T-helper 17 cell (primary cell): Measurements from ENCODE around the gene NOP53. TPM values are rescaled to one million over a fixed set of nuclear protein-coding genes. Genes with fewer than 3 reads are reported as not detected.
A peak's percentile ranks its signal among the peaks of the same experiment; 100 is the strongest.

Experiments used
- ATAC-seq: fragments of 150-1000 bp; cut with Tn5 transposase; 2 replicates; pipeline ENCODE4 v1.10.0; 2021; ENCODE audit warnings: mild to moderate bottlenecking, moderate library complexity
- DNase-seq, 3 donors: peaks; one replicate each; pipeline versions ENCODE4 v3.0.0 to v3.0.0-alpha.2; 2020 to 2021
- H3K9me3 ChIP-seq: one replicate; pipeline ENCODE4 v1.7.0; 2013; ENCODE audit warnings: low read length, mild to moderate bottlenecking; ENCODE audit not compliant: control insufficient read depth, poor library complexity, severe bottlenecking
- H3K27ac Mint-ChIP-seq: one replicate; pipeline ENCODE4 v1.8.0; 2022; ENCODE audit warnings: mild to moderate bottlenecking, moderate library complexity, mixed read lengths
- H3K27me3 Mint-ChIP-seq: one replicate; pipeline ENCODE4 v1.8.0; 2022; ENCODE audit warnings: mixed read lengths
- H3K36me3 Mint-ChIP-seq: one replicate; pipeline ENCODE4 v1.8.0; 2022; ENCODE audit warnings: low read depth, mixed read lengths
- H3K4me1 Mint-ChIP-seq: one replicate; pipeline ENCODE4 v1.8.0; 2022; ENCODE audit warnings: mild to moderate bottlenecking, mixed read lengths
- H3K4me3 Mint-ChIP-seq: one replicate; pipeline ENCODE4 v1.8.0; 2022; ENCODE audit warnings: mild to moderate bottlenecking, moderate library complexity, mixed read lengths
- total RNA-seq, 4 donors: library from RNA in 2 of 4; stranded (reverse) in 2 of 4; gene quantifications; one replicate each; pipeline ENCODE4 v1.2.3 and lab custom pipeline; 2022 to 2026

The NOP53 gene
- total RNA-seq, 2 donors from 2014 or later = 742 to 873 TPM

DNA sequence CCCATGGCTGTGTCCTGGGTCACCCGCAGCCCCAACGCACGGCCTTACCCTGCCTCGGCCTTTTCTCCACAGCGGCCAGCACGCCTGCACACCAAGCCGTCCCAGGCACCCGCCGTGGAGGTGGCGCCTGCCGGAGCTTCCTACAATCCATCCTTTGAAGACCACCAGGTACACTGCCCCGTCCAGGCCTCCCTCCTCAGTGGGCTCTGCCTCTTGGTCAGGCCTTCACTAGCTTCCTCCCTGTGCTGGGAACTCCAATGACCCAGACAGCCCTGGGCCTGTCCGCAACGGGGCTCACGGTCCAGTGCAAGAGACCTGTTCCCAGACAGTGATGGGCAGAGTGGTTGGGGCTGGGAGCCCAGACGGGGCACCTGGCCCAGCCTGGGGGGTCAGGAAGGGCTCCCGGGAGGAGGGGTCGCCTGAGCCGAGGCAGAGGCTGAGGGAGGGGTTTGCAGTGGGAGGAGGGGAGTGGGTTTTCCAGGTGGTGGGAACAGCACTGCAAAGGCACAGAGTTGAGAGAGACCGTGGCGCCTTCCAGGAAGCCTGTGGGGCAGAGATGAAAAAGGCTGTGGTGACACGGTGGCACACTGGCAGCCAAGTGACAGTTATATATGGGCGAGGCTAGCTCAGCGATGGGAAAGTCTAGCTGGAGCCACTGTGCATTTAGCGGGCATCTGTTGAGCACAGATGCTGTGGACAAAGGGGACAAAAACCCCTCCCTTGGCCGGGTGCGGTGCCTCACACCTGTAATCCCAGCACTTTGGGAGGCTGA, 7.3 kb downstream of the NOP53 start:
- DNase-seq = no peak
- H3K36me3 Mint-ChIP-seq = peaks cover 9% of the 10 kb centered on the region
- peak overlapping the region; percentile 89 for H3K27ac Mint-ChIP-seq
- no peaks in the 10 kb centered on the region for H3K27me3 Mint-ChIP-seq
- ATAC-seq = no peak
- H3K9me3 ChIP-seq = no peaks in the 10 kb centered on the region
- peaks cover 19% of the 10 kb centered on the region for H3K4me1 Mint-ChIP-seq
- no peak overlapping the region for H3K4me3 Mint-ChIP-seq

DNA sequence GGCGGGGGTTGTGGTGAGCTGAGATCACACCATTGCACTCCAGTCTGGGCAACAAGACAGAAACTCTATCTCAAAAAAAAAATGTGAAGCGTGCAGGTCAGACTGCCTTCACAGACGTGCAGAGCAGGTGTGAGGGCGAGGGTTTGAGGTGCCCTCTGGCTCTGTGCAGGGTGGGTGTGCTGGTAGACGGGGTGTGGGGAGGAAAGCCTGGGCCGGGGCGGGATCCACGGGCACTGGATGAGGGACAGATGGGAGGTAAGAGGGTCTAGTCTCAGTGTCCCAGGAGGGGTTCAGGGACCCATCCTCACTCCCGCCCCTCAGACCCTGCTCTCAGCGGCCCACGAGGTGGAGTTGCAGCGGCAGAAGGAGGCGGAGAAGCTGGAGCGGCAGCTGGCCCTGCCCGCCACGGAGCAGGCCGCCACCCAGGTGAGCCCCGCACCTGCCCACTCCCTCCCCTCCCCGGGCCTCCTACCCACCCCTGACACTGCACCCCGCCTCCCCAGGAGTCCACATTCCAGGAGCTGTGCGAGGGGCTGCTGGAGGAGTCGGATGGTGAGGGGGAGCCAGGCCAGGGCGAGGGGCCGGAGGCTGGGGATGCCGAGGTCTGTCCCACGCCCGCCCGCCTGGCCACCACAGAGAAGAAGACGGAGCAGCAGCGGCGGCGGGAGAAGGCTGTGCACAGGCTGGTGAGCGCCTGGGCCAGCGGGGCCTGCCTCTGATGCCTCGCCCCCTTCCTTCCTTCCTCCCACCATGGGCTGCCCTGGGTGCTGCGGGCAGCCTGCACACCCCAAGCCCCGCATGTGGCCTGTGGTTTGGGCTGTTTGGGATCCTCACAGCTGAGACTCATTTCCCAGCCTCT, 9.1 kb downstream of the NOP53 start:
- DNase-seq (no peak), ATAC-seq (peak; percentile 12)
- Mint-ChIP-seq H3K27ac (peak overlapping the region; percentile 89), H3K4me3 (no peak overlapping the region), H3K4me1 (peaks cover 10% of the 10 kb centered on the region), H3K36me3 (peaks cover 11% of the 10 kb centered on the region), H3K27me3 (no peaks in the 10 kb centered on the region)
- no peaks in the 10 kb centered on the region for H3K9me3 ChIP-seq

DNA sequence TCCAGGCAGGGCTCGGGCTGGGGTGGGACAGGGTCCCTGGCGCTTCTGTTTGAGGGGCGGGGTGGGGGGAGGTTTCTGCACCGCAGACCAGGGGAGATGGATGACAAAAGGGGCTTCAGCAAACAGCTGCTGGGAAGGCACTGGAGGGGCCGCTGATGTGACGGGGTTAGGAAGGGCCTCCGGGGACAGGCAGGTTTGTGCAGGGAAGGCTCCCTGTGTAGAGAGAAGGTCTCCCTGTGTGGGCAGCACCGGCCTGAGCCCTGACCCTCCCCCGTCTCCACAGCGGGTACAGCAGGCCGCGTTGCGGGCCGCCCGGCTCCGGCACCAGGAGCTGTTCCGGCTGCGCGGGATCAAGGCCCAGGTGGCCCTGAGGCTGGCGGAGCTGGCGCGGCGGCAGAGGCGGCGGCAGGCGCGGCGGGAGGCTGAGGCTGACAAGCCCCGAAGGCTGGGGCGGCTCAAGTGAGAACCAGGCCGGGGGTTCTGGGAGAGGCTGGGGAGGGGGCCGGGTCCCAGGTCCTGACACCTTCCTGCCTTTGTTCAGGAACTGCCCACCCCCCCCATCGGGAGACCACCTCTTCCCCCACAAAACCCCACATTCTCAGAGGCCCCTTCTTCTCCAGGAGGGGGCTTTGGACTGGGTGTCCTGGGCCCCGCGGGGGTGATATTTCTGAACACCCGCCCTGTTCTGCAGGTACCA, 9.9 kb downstream of the NOP53 start:
- H3K27me3 Mint-ChIP-seq = no peaks in the 10 kb centered on the region
- H3K9me3 ChIP-seq = no peaks in the 10 kb centered on the region
- DNase-seq (no peak), ATAC-seq (no peak)
- H3K4me3 Mint-ChIP-seq = no peak overlapping the region
- H3K36me3 Mint-ChIP-seq = peaks cover 11% of the 10 kb centered on the region
- no peak overlapping the region for H3K27ac Mint-ChIP-seq
- H3K4me1 Mint-ChIP-seq = peaks cover 10% of the 10 kb centered on the region

DNA sequence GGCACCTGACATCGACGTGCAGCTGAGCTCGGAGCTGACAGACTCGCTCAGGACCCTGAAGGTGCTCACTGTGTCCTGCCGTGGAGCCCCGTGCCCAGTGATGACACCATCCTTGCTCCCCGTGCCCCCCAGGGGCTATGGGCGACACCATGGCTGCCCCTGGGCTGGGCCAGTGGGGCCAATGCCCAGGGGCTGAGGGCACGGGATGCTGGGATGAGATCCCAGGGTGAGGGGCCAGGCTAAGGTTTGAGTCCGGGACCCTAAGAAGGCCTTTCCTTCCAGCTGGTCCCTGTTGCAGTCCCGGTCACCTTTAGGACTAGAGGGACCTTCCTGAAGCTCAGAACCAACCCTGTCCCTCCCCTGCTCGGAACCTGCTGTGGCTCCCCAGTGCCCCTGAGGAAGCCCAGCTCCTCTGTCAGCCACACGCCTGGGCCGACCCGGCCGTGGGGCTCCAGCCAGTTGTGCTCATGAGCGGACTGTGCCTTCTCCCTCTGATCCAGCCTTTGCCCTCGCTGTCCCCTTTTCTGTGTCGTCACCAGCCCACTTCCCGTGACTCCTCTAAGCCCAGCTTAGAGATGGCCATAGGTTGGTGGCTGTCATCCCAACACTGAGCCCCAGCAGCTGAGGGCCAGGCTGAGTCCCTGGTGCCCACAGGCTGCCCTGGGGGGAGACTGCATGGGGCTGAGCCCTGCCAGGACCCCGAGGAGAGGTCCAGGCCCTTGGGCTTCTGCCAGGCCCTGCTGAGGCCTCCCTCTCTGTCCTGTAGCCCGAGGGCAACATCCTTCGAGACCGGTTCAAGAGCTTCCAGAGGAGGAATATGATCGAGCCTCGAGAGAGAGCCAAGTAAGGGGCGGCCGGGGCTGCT, 10.6 kb downstream of the NOP53 start:
- peaks cover 7% of the 10 kb centered on the region for H3K4me1 Mint-ChIP-seq
- no peak overlapping the region for H3K4me3 Mint-ChIP-seq
- no peaks in the 10 kb centered on the region for H3K9me3 ChIP-seq
- peak overlapping the region; percentile 80 for H3K27ac Mint-ChIP-seq
- H3K27me3 Mint-ChIP-seq = no peaks in the 10 kb centered on the region
- peaks cover 11% of the 10 kb centered on the region for H3K36me3 Mint-ChIP-seq
- no peak for ATAC-seq
- no peak for DNase-seq

DNA sequence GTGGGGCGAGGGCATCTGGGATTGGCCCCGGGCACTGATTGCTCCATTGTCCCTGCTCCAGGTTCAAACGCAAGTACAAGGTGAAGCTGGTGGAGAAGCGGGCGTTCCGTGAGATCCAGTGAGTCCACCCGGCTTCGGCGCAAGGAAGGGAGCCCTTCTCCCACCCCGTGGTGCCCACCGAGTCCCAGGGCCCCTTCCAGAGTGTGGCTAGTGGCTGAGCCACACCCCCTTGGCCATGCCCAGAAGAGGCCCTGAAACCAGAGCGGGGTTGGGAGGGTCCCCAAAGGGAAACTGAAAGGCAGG, 11.2 kb downstream of the NOP53 start:
- H3K4me1 Mint-ChIP-seq = peaks cover 7% of the 10 kb centered on the region
- ATAC-seq (no peak), DNase-seq (no peak)
- H3K9me3 ChIP-seq = no peaks in the 10 kb centered on the region
- no peak overlapping the region for H3K4me3 Mint-ChIP-seq
- H3K27me3 Mint-ChIP-seq = no peaks in the 10 kb centered on the region
- H3K27ac Mint-ChIP-seq = peak overlapping the region; percentile 80
- peaks cover 11% of the 10 kb centered on the region for H3K36me3 Mint-ChIP-seq

DNA sequence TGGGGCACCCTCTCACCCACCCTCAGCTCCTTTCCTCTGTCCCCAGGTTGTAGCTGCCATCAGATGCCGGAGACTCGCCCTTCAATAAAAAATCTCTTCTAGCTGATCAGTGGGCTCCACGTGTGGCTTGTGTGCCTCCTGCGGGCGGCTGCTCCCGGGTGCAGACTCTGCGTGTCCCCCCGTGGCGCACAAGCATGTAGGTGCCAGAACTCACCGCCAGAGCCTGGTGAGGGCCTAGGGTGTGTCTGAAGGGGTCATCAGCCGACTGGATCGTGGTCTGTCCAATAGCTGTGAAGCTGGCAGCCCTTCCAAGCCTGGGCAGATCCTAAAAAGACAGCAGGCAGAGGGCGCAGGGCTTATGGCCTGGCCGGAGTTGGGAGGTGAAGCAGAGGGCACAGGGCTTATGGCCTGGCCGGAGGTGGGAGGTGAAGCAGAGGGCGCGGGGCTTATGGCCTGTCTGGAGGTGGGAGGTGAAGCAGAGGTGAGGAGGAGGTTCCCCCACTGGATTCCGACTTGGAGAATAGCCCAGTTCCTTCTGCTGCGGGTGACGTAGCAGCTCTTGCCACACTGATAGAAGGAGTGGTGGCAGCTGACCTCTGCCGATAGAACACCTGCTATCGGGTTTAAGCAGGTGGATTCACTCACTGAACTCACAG, 11.7 kb downstream of the NOP53 start:
- peak overlapping the region; percentile 80 for H3K27ac Mint-ChIP-seq
- H3K9me3 ChIP-seq = no peaks in the 10 kb centered on the region
- no peaks in the 10 kb centered on the region for H3K27me3 Mint-ChIP-seq
- DNase-seq (no peak), ATAC-seq (no peak)
- H3K36me3 Mint-ChIP-seq = peaks cover 11% of the 10 kb centered on the region
- peaks cover 7% of the 10 kb centered on the region for H3K4me1 Mint-ChIP-seq
- H3K4me3 Mint-ChIP-seq = peak overlapping the region; percentile 31

DNA sequence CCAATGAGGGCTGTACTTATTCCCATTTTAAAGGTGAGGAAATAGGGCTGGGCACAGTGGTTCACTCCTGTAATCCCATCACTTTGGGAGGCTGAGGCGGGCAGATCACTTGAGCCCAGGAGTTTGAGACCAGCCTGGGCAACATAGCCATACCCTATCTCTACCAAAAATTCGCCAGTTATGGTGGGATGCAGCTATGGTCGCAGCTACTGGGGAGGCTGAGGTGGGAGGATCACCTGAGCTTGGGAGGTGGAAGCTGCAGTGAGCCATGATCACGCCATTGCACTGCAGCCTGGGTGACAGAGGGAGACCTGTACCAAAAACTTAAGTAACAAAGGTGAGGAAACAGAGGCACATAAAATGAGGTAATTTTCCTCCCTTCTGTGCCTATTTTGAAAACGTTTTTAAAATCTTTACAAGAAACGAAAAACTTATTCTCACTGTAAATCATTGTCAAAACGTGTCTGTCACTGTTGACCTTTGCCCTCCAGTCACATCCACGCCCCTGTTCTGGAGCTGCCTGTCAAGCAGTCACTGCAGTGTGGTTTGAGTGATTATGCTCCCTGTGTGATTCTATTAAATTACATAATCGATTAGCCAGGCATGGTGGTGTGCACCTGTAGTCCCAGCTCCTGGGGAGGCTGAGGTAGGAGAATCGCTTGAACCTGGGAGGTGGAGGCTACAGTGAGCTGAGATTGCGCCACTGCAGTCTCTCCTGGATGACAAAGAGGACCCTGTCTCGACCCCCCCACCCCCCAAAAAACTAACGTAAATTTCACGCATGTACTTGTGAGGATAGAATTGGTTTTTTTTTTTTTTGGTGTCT, 12.5 kb downstream of the NOP53 start:
- DNase-seq (no peak), ATAC-seq (no peak)
- H3K36me3 Mint-ChIP-seq = peaks cover 11% of the 10 kb centered on the region
- H3K27ac Mint-ChIP-seq = peak overlapping the region; percentile 80
- H3K4me3 Mint-ChIP-seq = peak overlapping the region; percentile 10
- H3K4me1 Mint-ChIP-seq = peaks cover 7% of the 10 kb centered on the region
- H3K27me3 Mint-ChIP-seq = no peaks in the 10 kb centered on the region
- H3K9me3 ChIP-seq = no peaks in the 10 kb centered on the region

DNA sequence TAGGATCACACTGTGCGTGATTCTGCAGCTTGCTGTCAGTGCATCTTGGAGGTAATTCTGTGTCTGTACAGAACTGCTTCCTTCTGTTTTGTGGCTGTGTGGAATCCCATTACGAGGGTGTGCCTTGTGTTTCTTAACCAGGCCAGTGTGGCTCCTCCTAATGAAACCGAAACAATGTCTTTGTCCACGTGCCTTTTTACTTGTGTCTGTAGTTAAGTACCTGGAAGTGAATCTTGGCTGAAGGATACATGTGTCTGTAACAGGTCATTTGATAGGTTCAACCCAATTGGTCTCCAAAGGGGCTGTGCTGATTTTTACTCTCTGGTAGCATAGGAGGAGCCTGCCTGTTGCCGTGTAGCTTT, 13.1 kb downstream of the NOP53 start:
- Mint-ChIP-seq H3K4me3 (peak overlapping the region; percentile 10), H3K4me1 (peaks cover 7% of the 10 kb centered on the region), H3K27me3 (no peaks in the 10 kb centered on the region), H3K27ac (peak overlapping the region; percentile 80), H3K36me3 (peaks cover 11% of the 10 kb centered on the region)
- ATAC-seq (no peak), DNase-seq (no peak)
- H3K9me3 ChIP-seq = no peaks in the 10 kb centered on the region

DNA sequence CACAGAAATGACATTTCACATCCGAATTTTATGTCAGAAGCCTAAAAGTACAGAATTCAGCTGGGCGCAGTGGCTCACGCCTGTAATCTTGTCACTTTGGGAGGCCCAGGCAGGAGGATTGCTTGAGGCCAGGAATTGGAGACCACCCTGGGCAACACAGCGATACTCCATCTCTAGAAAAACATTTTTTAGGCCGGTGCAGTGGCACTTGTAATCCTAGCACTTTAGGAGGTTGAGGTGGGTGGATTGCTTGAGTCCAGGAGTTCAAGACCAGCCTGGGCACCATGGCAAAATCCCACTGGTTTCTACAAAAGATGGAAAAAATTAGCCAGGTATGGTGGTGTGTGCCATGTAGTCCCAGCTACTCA, 15.3 kb downstream of the NOP53 start:
- H3K27ac Mint-ChIP-seq = peak overlapping the region; percentile 66
- ATAC-seq (no peak), DNase-seq (no peak)
- no peaks in the 10 kb centered on the region for H3K27me3 Mint-ChIP-seq
- peaks cover 9% of the 10 kb centered on the region for H3K4me1 Mint-ChIP-seq
- no peak overlapping the region for H3K4me3 Mint-ChIP-seq
- no peaks in the 10 kb centered on the region for H3K9me3 ChIP-seq
- H3K36me3 Mint-ChIP-seq = peaks cover 9% of the 10 kb centered on the region

DNA sequence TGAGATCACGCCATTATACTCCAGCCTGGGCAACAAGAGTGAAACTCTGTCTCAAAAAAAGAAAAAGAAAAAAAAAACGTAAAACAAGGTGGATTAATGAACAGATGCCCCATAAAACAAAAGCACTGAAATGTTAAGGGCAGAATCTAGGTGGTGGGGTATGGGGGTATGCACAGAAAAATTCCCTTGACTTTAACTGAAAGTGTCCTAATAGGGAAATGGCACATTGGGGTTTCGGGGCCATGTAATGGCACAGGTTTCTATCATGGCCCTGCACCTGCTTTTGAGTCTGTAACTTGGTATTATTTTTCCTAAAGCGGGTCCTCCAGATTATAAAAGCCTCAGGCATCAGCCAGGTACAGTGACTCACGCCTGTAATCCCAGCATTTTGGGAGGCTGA, 16.2 kb downstream of the NOP53 start:
- Mint-ChIP-seq H3K4me1 (peaks cover 9% of the 10 kb centered on the region), H3K27me3 (no peaks in the 10 kb centered on the region), H3K4me3 (peak overlapping the region; percentile 36), H3K36me3 (peaks cover 7% of the 10 kb centered on the region), H3K27ac (peak overlapping the region; percentile 66)
- no peak for ATAC-seq
- no peaks in the 10 kb centered on the region for H3K9me3 ChIP-seq
- no peak for DNase-seq

DNA sequence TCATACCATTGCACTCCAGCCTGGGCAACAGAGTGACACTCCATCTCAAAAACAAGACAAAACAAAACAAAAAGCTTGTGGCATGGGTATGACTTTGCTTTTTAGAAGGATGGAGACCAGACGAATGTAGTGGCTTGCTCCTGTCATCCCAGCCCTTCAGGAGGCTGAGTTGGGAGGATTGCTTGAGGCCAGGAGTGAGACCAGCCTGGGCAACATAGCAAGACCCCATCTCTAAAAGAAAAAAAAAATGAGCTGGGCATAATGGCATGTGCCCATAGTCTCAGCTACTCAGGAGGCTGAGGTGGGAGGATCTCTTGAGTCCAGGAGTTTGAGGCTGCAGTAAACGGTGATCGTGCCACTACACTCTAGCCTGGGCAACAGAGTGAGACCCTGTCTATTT, 16.8 kb downstream of the NOP53 start:
- Mint-ChIP-seq H3K4me3 (no peak overlapping the region), H3K27ac (peak overlapping the region; percentile 66), H3K4me1 (peaks cover 6% of the 10 kb centered on the region), H3K27me3 (no peaks in the 10 kb centered on the region), H3K36me3 (peaks cover 3% of the 10 kb centered on the region)
- H3K9me3 ChIP-seq = no peaks in the 10 kb centered on the region
- ATAC-seq (peak; percentile 4), DNase-seq (no peak)
